WERI-Rb-1 (cell line): ENCODE results near the gene LRRC3.
A peak's percentile ranks its signal among the peaks of the same experiment; 100 is the strongest.

Experiments
- DNase-seq: peaks from one replicate; pipeline ENCODE4 v3.0.0-alpha.2; 2020
- H3K27ac ChIP-seq: fragments of 250-450 bp; sonication (Bioruptor Pico); 2 replicates; pipeline ENCODE4 v1.5.1; 2020; ENCODE audit warnings: mild to moderate bottlenecking, moderate library complexity
- H3K27me3 ChIP-seq: fragments of 250-450 bp; sonication (Bioruptor Pico); 2 replicates; pipeline ENCODE4 v1.5.1; 2021; ENCODE audit warnings: mild to moderate bottlenecking, low read depth, moderate library complexity; ENCODE audit not compliant: insufficient read depth, severe bottlenecking
- H3K36me3 ChIP-seq: fragments of 250-450 bp; sonication (Bioruptor Pico); 2 replicates; pipeline ENCODE4 v1.5.1; 2020; ENCODE audit warnings: mild to moderate bottlenecking, moderate library complexity
- H3K4me3 ChIP-seq: 2 replicates; pipeline ENCODE4 v1.5.1; 2011; ENCODE audit warnings: low read depth, mild to moderate bottlenecking, control low read depth, low read length
- H3K9me3 ChIP-seq: fragments of 250-450 bp; sonication (Bioruptor Pico); 2 replicates; pipeline ENCODE4 v1.5.1; 2021; ENCODE audit warnings: mild to moderate bottlenecking, moderate library complexity; ENCODE audit not compliant: severe bottlenecking
- CTCF ChIP-seq: IDR thresholded peaks from 2 replicates; pipeline ENCODE4 v1.5.1; 2011; ENCODE audit warnings: low read depth, mild to moderate bottlenecking, control low read depth, inconsistent platforms, low read length

Gene LRRC3

GRCh38 chr21:44450402-44450801 is 4.9 kb upstream of the LRRC3 start:
- H3K36me3 ChIP-seq: no peaks in the 10 kb centered on the region
- peaks cover 12% of the 10 kb centered on the region for H3K9me3 ChIP-seq
- H3K27ac ChIP-seq: no peak overlapping the region
- no peak for DNase-seq
- H3K27me3 ChIP-seq: no peaks in the 10 kb centered on the region
- no peak overlapping the region for H3K4me3 ChIP-seq
- TF ChIP-seq CTCF: no peak

- DNase-seq: no peak
- Histone ChIP-seq H3K36me3 (no peaks in the 10 kb centered on the region), H3K27ac (no peak overlapping the region), H3K27me3 (no peaks in the 10 kb centered on the region), H3K4me3 (no peak overlapping the region), H3K9me3 (peaks cover 12% of the 10 kb centered on the region)
- TF ChIP-seq CTCF: no peak
Measured at GRCh38 chr21:44450999-44451398, 4.3 kb upstream of the LRRC3 start.

DNA sequence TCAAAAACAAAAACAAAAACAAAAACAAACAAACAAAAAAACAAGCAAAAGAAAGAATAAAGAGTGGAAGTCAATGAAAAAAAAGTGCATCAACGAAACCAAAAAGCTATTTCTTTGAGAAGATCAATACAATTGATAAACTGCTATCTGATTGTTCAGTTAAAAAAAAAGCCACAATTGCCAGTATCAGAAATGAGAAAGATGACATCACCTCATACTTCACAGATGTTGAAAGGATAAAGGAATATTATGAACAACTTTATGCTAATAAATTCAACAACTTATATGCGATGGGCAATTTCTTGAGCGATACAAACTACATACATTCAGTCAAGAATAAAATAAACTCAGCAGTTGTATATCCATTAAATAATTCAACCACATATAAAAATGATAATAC is 2.2 kb upstream of the LRRC3 start:
- no peak for TF ChIP-seq CTCF
- Histone ChIP-seq H3K27me3 (no peaks in the 10 kb centered on the region), H3K36me3 (peaks cover 7% of the 10 kb centered on the region), H3K27ac (no peak overlapping the region), H3K4me3 (no peak overlapping the region), H3K9me3 (peaks cover 12% of the 10 kb centered on the region)
- no peak for DNase-seq

DNA sequence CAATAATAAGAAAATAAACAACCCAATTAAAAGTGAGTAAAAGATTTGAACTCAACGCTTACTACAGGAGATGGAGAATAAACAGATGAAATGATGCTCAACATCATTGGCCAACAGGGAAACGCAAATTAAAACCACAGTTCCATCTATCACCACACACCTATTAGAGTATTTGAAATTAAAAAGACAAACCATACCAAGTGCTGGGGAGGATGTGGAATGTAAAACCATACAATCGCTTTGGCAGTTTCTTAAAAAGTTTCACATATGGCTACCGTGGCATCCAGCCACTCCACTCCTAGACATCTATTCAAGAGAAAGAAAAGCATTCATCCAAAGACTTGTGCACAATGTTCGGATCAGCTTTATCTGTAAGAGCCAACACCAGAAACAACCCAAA is 1.3 kb upstream of the LRRC3 start:
- no peak overlapping the region for H3K4me3 ChIP-seq
- peaks cover 12% of the 10 kb centered on the region for H3K9me3 ChIP-seq
- no peak for DNase-seq
- H3K27ac ChIP-seq: no peak overlapping the region
- no peaks in the 10 kb centered on the region for H3K27me3 ChIP-seq
- peaks cover 7% of the 10 kb centered on the region for H3K36me3 ChIP-seq
- no peak for TF ChIP-seq CTCF

- peak; percentile 81 for TF ChIP-seq CTCF
- Histone ChIP-seq H3K27me3 (no peaks in the 10 kb centered on the region), H3K27ac (peak overlapping the region; percentile 21), H3K9me3 (peaks cover 12% of the 10 kb centered on the region), H3K4me3 (peak overlapping the region; percentile 52), H3K36me3 (peaks cover 7% of the 10 kb centered on the region)
- DNase-seq: peak; percentile 64
Measured at GRCh38 chr21:44455524-44456213, 359 bp downstream of the LRRC3 start.
